Measurements from ENCODE around the gene TBC1D2B. TPM values are rescaled to one million over a fixed set of nuclear protein-coding genes. Genes with fewer than 3 reads are reported as not detected.

TBC1D2B gene
- total RNA-seq, 1 donor from 2014 or later: 69.8 TPM

GRCh38 chr15:78033864-78034263, 43.6 kb downstream of the TBC1D2B start:
- Histone ChIP-seq H3K36me3 (peaks cover 19% of the 10 kb centered on the region), H3K4me3 (no peak overlapping the region), H3K9me3 (no peaks in the 10 kb centered on the region), H3K27me3 (ENCODE audit: low read depth) (no peaks in the 10 kb centered on the region), H3K4me1 (peaks cover 62% of the 10 kb centered on the region), H3K27ac (peak overlapping the region; percentile 68)
- TF ChIP-seq CTCF (IDR thresholded peaks at IDR 0.05): no peak
- DNase-seq (no peak), ATAC-seq (no peak)
- intact Hi-C loops (cut with DNase I): no loop called here

GRCh38 chr15:78032671-78033070, 44.8 kb downstream of the TBC1D2B start:
- no peak overlapping the region for H3K27ac ChIP-seq
- no peaks in the 10 kb centered on the region for H3K27me3 ChIP-seq (ENCODE audit: low read depth)
- H3K36me3 ChIP-seq: peaks cover 31% of the 10 kb centered on the region
- DNase-seq (no peak), ATAC-seq (no peak)
- no peaks in the 10 kb centered on the region for H3K9me3 ChIP-seq
- H3K4me3 ChIP-seq: no peak overlapping the region
- intact Hi-C loops (cut with DNase I): no loop called here
- peaks cover 50% of the 10 kb centered on the region for H3K4me1 ChIP-seq
- TF ChIP-seq CTCF (IDR thresholded peaks at IDR 0.05): no peak

GRCh38 chr15:78024883-78025282, 52.6 kb downstream of the TBC1D2B start:
- no peak overlapping the region for H3K4me3 ChIP-seq
- H3K9me3 ChIP-seq: no peaks in the 10 kb centered on the region
- no peak for TF ChIP-seq CTCF (IDR thresholded peaks at IDR 0.05)
- intact Hi-C loops (cut with DNase I): no loop called here
- no peak for ATAC-seq
- H3K36me3 ChIP-seq: peaks cover 98% of the 10 kb centered on the region
- peak overlapping the region; percentile 61 for H3K27ac ChIP-seq
- H3K4me1 ChIP-seq: peaks cover 30% of the 10 kb centered on the region
- H3K27me3 ChIP-seq (ENCODE audit: low read depth): no peaks in the 10 kb centered on the region
- DNase-seq: no peak

- intact Hi-C loops (cut with DNase I): no loop called here
- peak overlapping the region; percentile 61 for H3K27ac ChIP-seq
- ATAC-seq (peak in 1 of 2 donors; percentile 38), DNase-seq (no peak)
- TF ChIP-seq CTCF (IDR thresholded peaks at IDR 0.05): no peak
- H3K4me3 ChIP-seq: no peak overlapping the region
- H3K9me3 ChIP-seq: no peaks in the 10 kb centered on the region
- peaks cover 95% of the 10 kb centered on the region for H3K36me3 ChIP-seq
- H3K4me1 ChIP-seq: peaks cover 30% of the 10 kb centered on the region
- no peaks in the 10 kb centered on the region for H3K27me3 ChIP-seq (ENCODE audit: low read depth)
These were observed 53.0 kb downstream of the TBC1D2B start for GRCh38 chr15:78024519-78024870.

- Histone ChIP-seq H3K9me3 (no peaks in the 10 kb centered on the region), H3K27ac (peak overlapping the region; percentile 61), H3K4me1 (peaks cover 35% of the 10 kb centered on the region), H3K36me3 (peaks cover 90% of the 10 kb centered on the region), H3K27me3 (ENCODE audit: low read depth) (no peaks in the 10 kb centered on the region), H3K4me3 (no peak overlapping the region)
- DNase-seq (no peak), ATAC-seq (peak; percentile 60 to 67)
- intact Hi-C loops (cut with DNase I): no loop called here
- no peak for TF ChIP-seq CTCF (IDR thresholded peaks at IDR 0.05)
These were observed 53.5 kb downstream of the TBC1D2B start for GRCh38 chr15:78023865-78024518.
